ENCODE results near the gene STAT4.

Gene STAT4

GRCh38 chr2:191166756-191167445, 16.1 kb upstream of the STAT4 start:
- no peaks in the 10 kb centered on the region for H3K27me3 ChIP-seq (ENCODE audit: control insufficient read depth in 1 of 2, insufficient read depth in 1 of 2, low read length in 2 of 2)
- no peaks in the 10 kb centered on the region for H3K9me3 ChIP-seq (ENCODE audit: control insufficient read depth, low read length)
- H3K23ac ChIP-seq (ENCODE audit: low read length in 2 of 2) = no peak overlapping the region
- peak overlapping the region; percentile 62 for H3K9ac ChIP-seq (ENCODE audit: low read length)
- H4K8ac ChIP-seq (ENCODE audit: low read length) = peak overlapping the region; percentile 55
- no peak overlapping the region for H3K14ac ChIP-seq (ENCODE audit: low read length in 2 of 2)
- peak overlapping the region; percentile 50 for H4K91ac ChIP-seq (ENCODE audit: low read length)
- no peaks in the 10 kb centered on the region for H3K36me3 ChIP-seq (ENCODE audit: control insufficient read depth in 1 of 2, insufficient read depth in 2 of 2, low read depth in 1 of 2, low read length in 2 of 2)
- no peak overlapping the region for H3K4me2 ChIP-seq (ENCODE audit: low read length, poor library complexity, severe bottlenecking)
- H2BK12ac ChIP-seq (ENCODE audit: low read length in 2 of 2) = peak overlapping the region; percentile 21 to 84
- no peak overlapping the region for H2BK15ac ChIP-seq (ENCODE audit: low read depth, poor library complexity, severe bottlenecking)
- H2BK120ac ChIP-seq (ENCODE audit: low read depth, low read length) = peak overlapping the region; percentile 8
- peak overlapping the region in 1 of 2 experiments; percentile 6 for H3K4me3 ChIP-seq (ENCODE audit: insufficient read depth in 1 of 2, low read depth in 1 of 2, low read length in 2 of 2)
- no peaks in the 10 kb centered on the region for H3K4me1 ChIP-seq (ENCODE audit: control insufficient read depth, insufficient read depth, low read depth, low read length)
- H2AK5ac ChIP-seq (ENCODE audit: low read length, severe bottlenecking) = peak overlapping the region; percentile 15
- no peak for DNase-seq
- H3K79me1 ChIP-seq (replicated peaks; ENCODE audit: low read length, poor library complexity, severe bottlenecking) = no peaks in the 10 kb centered on the region
- H3K27ac ChIP-seq (ENCODE audit: low read length, poor library complexity, severe bottlenecking) = no peak overlapping the region
- no peak overlapping the region for H2AFZ ChIP-seq (ENCODE audit: low read depth, low read length)
- 90% methylated on average over 3 of the region's 4 CpGs for WGBS
- peak overlapping the region; percentile 19 to 75 for H3K4ac ChIP-seq (ENCODE audit: low read depth in 1 of 2, low read length in 2 of 2)
- no peak overlapping the region for H2BK5ac ChIP-seq (ENCODE audit: low read depth, low read length, poor library complexity, severe bottlenecking)
- peak overlapping the region; percentile 76 to 79 for H3K18ac ChIP-seq (ENCODE audit: low read depth in 1 of 2, low read length in 2 of 2)

DNA sequence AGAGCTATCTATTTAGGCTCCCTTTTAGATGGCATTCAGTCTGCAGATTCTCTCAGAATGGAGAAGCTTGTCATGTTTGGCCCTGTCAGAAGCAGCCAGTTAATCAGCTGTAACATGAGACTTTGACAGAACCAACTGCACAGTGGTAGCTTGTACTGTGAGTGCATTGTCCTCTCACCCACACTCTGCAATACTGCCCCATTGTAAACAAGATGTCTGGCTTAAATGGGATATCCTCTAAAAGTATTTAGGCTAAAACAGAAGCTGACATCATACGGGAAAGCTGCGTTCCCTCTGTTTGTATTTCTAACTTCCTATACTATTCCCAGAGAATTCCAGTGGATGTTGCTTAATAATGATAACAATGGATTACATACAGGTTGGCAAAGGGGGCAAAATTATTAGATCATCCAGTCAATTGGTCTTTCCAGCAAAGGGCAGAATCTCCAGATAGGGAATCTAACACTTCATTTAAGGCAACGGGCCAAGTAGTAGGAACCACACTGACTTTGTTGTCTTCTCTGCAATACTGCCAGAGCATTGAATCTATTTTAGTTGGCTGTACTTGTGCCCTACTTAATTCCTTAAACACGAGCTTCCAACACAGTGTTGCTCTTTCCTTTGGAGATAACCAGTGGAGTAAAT, 15.4 kb upstream of the STAT4 start:
- Histone ChIP-seq H2AFZ (ENCODE audit: low read depth, low read length) (no peak overlapping the region), H3K23ac (ENCODE audit: low read length in 2 of 2) (no peak overlapping the region), H3K4me2 (ENCODE audit: low read length, poor library complexity, severe bottlenecking) (no peak overlapping the region), H3K27me3 (ENCODE audit: control insufficient read depth in 1 of 2, insufficient read depth in 1 of 2, low read length in 2 of 2) (no peaks in the 10 kb centered on the region), H3K36me3 (ENCODE audit: control insufficient read depth in 1 of 2, insufficient read depth in 2 of 2, low read depth in 1 of 2, low read length in 2 of 2) (no peaks in the 10 kb centered on the region), H3K79me1 (replicated peaks; ENCODE audit: low read length, poor library complexity, severe bottlenecking) (no peaks in the 10 kb centered on the region), H2AK5ac (ENCODE audit: low read length, severe bottlenecking) (peak overlapping the region; percentile 15), H3K9ac (ENCODE audit: low read length) (peak overlapping the region; percentile 62), H3K4me1 (ENCODE audit: control insufficient read depth, insufficient read depth, low read depth, low read length) (no peaks in the 10 kb centered on the region), H3K4ac (ENCODE audit: low read depth in 1 of 2, low read length in 2 of 2) (peak overlapping the region in 1 of 2 experiments; percentile 75), H2BK120ac (ENCODE audit: low read depth, low read length) (peak overlapping the region; percentile 8), H3K27ac (ENCODE audit: low read length, poor library complexity, severe bottlenecking) (no peak overlapping the region), H3K14ac (ENCODE audit: low read length in 2 of 2) (no peak overlapping the region), H3K18ac (ENCODE audit: low read depth in 1 of 2, low read length in 2 of 2) (peak overlapping the region in 1 of 2 experiments; percentile 79), H2BK15ac (ENCODE audit: low read depth, poor library complexity, severe bottlenecking) (no peak overlapping the region), H3K9me3 (ENCODE audit: control insufficient read depth, low read length) (no peaks in the 10 kb centered on the region), H2BK12ac (ENCODE audit: low read length in 2 of 2) (peak overlapping the region; percentile 21 to 84), H3K4me3 (ENCODE audit: insufficient read depth in 1 of 2, low read depth in 1 of 2, low read length in 2 of 2) (peak overlapping the region in 1 of 2 experiments; percentile 6), H4K91ac (ENCODE audit: low read length) (no peak overlapping the region), H2BK5ac (ENCODE audit: low read depth, low read length, poor library complexity, severe bottlenecking) (no peak overlapping the region), H4K8ac (ENCODE audit: low read length) (peak overlapping the region; percentile 41)
- 70% methylated on average over 2 of the region's 4 CpGs for WGBS
- DNase-seq = peak; percentile 80

GRCh38 chr2:191165176-191165643, 14.4 kb upstream of the STAT4 start:
- H2BK5ac ChIP-seq (ENCODE audit: low read depth, low read length, poor library complexity, severe bottlenecking) = no peak overlapping the region
- no peak overlapping the region for H2AK5ac ChIP-seq (ENCODE audit: low read length, severe bottlenecking)
- no peak overlapping the region for H2AFZ ChIP-seq (ENCODE audit: low read depth, low read length)
- no peak overlapping the region for H2BK120ac ChIP-seq (ENCODE audit: low read depth, low read length)
- H2BK15ac ChIP-seq (ENCODE audit: low read depth, poor library complexity, severe bottlenecking) = no peak overlapping the region
- 25% methylated on average over 5 of the region's 5 CpGs for WGBS
- no peak overlapping the region for H2BK12ac ChIP-seq (ENCODE audit: low read length in 2 of 2)
- H3K79me1 ChIP-seq (replicated peaks; ENCODE audit: low read length, poor library complexity, severe bottlenecking) = no peaks in the 10 kb centered on the region
- H3K36me3 ChIP-seq (ENCODE audit: control insufficient read depth in 1 of 2, insufficient read depth in 2 of 2, low read depth in 1 of 2, low read length in 2 of 2) = no peaks in the 10 kb centered on the region
- H3K9me3 ChIP-seq (ENCODE audit: control insufficient read depth, low read length) = no peaks in the 10 kb centered on the region
- no peak overlapping the region for H3K14ac ChIP-seq (ENCODE audit: low read length in 2 of 2)
- no peak overlapping the region for H4K91ac ChIP-seq (ENCODE audit: low read length)
- peak; percentile 70 for DNase-seq
- no peaks in the 10 kb centered on the region for H3K4me1 ChIP-seq (ENCODE audit: control insufficient read depth, insufficient read depth, low read depth, low read length)
- no peaks in the 10 kb centered on the region for H3K27me3 ChIP-seq (ENCODE audit: control insufficient read depth in 1 of 2, insufficient read depth in 1 of 2, low read length in 2 of 2)
- H3K23ac ChIP-seq (ENCODE audit: low read length in 2 of 2) = no peak overlapping the region
- no peak overlapping the region for H4K8ac ChIP-seq (ENCODE audit: low read length)
- H3K4me3 ChIP-seq (ENCODE audit: insufficient read depth in 1 of 2, low read depth in 1 of 2, low read length in 2 of 2) = peak overlapping the region in 1 of 2 experiments; percentile 35
- peak overlapping the region; percentile 62 for H3K9ac ChIP-seq (ENCODE audit: low read length)
- peak overlapping the region in 1 of 2 experiments; percentile 62 for H3K18ac ChIP-seq (ENCODE audit: low read depth in 1 of 2, low read length in 2 of 2)
- no peak overlapping the region for H3K4me2 ChIP-seq (ENCODE audit: low read length, poor library complexity, severe bottlenecking)
- peak overlapping the region in 1 of 2 experiments; percentile 69 for H3K4ac ChIP-seq (ENCODE audit: low read depth in 1 of 2, low read length in 2 of 2)
- H3K27ac ChIP-seq (ENCODE audit: low read length, poor library complexity, severe bottlenecking) = no peak overlapping the region

GRCh38 chr2:191158747-191159146, 8.0 kb upstream of the STAT4 start:
- no peak overlapping the region for H2BK12ac ChIP-seq (ENCODE audit: low read length in 2 of 2)
- 100% methylated on average over 1 of the region's 1 CpG for WGBS
- no peak overlapping the region for H3K14ac ChIP-seq (ENCODE audit: low read length in 2 of 2)
- H3K9ac ChIP-seq (ENCODE audit: low read length) = no peak overlapping the region
- no peak overlapping the region for H3K4me2 ChIP-seq (ENCODE audit: low read length, poor library complexity, severe bottlenecking)
- H2BK120ac ChIP-seq (ENCODE audit: low read depth, low read length) = no peak overlapping the region
- no peak overlapping the region for H3K27ac ChIP-seq (ENCODE audit: low read length, poor library complexity, severe bottlenecking)
- H3K79me1 ChIP-seq (replicated peaks; ENCODE audit: low read length, poor library complexity, severe bottlenecking) = no peaks in the 10 kb centered on the region
- H4K8ac ChIP-seq (ENCODE audit: low read length) = no peak overlapping the region
- H3K4me3 ChIP-seq (ENCODE audit: insufficient read depth in 1 of 2, low read depth in 1 of 2, low read length in 2 of 2) = no peak overlapping the region
- no peak overlapping the region for H3K23ac ChIP-seq (ENCODE audit: low read length in 2 of 2)
- H3K4ac ChIP-seq (ENCODE audit: low read depth in 1 of 2, low read length in 2 of 2) = no peak overlapping the region
- no peaks in the 10 kb centered on the region for H3K36me3 ChIP-seq (ENCODE audit: control insufficient read depth in 1 of 2, insufficient read depth in 2 of 2, low read depth in 1 of 2, low read length in 2 of 2)
- DNase-seq = no peak
- H3K4me1 ChIP-seq (ENCODE audit: control insufficient read depth, insufficient read depth, low read depth, low read length) = no peaks in the 10 kb centered on the region
- no peaks in the 10 kb centered on the region for H3K27me3 ChIP-seq (ENCODE audit: control insufficient read depth in 1 of 2, insufficient read depth in 1 of 2, low read length in 2 of 2)
- no peak overlapping the region for H2AK5ac ChIP-seq (ENCODE audit: low read length, severe bottlenecking)
- H2BK15ac ChIP-seq (ENCODE audit: low read depth, poor library complexity, severe bottlenecking) = no peak overlapping the region
- no peak overlapping the region for H3K18ac ChIP-seq (ENCODE audit: low read depth in 1 of 2, low read length in 2 of 2)
- H3K9me3 ChIP-seq (ENCODE audit: control insufficient read depth, low read length) = no peaks in the 10 kb centered on the region
- no peak overlapping the region for H2AFZ ChIP-seq (ENCODE audit: low read depth, low read length)
- no peak overlapping the region for H4K91ac ChIP-seq (ENCODE audit: low read length)
- no peak overlapping the region for H2BK5ac ChIP-seq (ENCODE audit: low read depth, low read length, poor library complexity, severe bottlenecking)

Data from mesenchymal stem cell (in vitro differentiated cells and primary cell).